WTC11 (cell line): Measurements from ENCODE around the gene ERC2. TPM values are rescaled to one million over a fixed set of nuclear protein-coding genes. Genes with fewer than 3 reads are reported as not detected.

Source experiments
- ATAC-seq: fragments of 200-7000 bp; cut with Tn5 transposase; 2 replicates; pipeline ENCODE4 v1.10.0; 2021; ENCODE audit warnings: mild to moderate bottlenecking, moderate library complexity
- CTCF ChIA-PET: fragments of 300-600 bp; sonication (Branson Sonifier 250); formaldehyde crosslinking; loops from one replicate; lab custom pipeline; 2021; ENCODE audit warnings: antibody characterized with exemption; lab: Charles Lee
- POLR2A ChIA-PET: fragments of 350-600 bp; sonication (Branson Sonifier 250); formaldehyde crosslinking; loops from one replicate; lab custom pipeline; 2021; ENCODE audit warnings: antibody characterized with exemption; lab: Charles Lee
- DNase-seq: peaks from one replicate; pipeline ENCODE4 v3.0.0; 2021; ENCODE audit warnings: low spot score
- H3K27ac Mint-ChIP-seq: 2 replicates; pipeline ENCODE4 v1.8.0; 2021; ENCODE audit warnings: mixed read lengths
- H3K27me3 Mint-ChIP-seq: 2 replicates; pipeline ENCODE4 v1.8.0; 2021; ENCODE audit warnings: low read depth, mild to moderate bottlenecking, moderate library complexity, mixed read lengths
- H3K36me3 Mint-ChIP-seq: 2 replicates; pipeline ENCODE4 v1.8.0; 2021; ENCODE audit warnings: mixed read lengths
- H3K4me1 Mint-ChIP-seq: 2 replicates; pipeline ENCODE4 v1.8.0; 2022; ENCODE audit warnings: mixed read lengths
- H3K4me3 Mint-ChIP-seq: 2 replicates; pipeline ENCODE4 v1.8.0; 2021; ENCODE audit warnings: mild to moderate bottlenecking, moderate library complexity, mixed read lengths
- H3K9me3 Mint-ChIP-seq: 2 replicates; pipeline ENCODE4 v1.8.0; 2021; ENCODE audit warnings: mixed read lengths
- CREM ChIP-seq: sonication (generic); formaldehyde crosslinking; IDR thresholded peaks from 2 replicates; pipeline ENCODE4 v1.8.1; 2022; ENCODE audit warnings: mild to moderate bottlenecking, missing genetic modification reagents, moderate library complexity
- GTF2I ChIP-seq: fragments of 250-450 bp; sonication (Bioruptor Pico); conservative IDR thresholded peaks from 2 replicates; pipeline ENCODE4 v1.4.0; 2021; ENCODE audit warnings: mild to moderate bottlenecking
- KAT7 ChIP-seq: sonication (generic); formaldehyde crosslinking; IDR thresholded peaks from 2 replicates; pipeline ENCODE4 v1.8.1; 2023; ENCODE audit warnings: missing genetic modification reagents, mild to moderate bottlenecking, borderline replicate concordance
- NR1H2 ChIP-seq: sonication (generic); formaldehyde crosslinking; IDR thresholded peaks from 2 replicates; pipeline ENCODE4 v1.9.0; 2021; ENCODE audit warnings: mild to moderate bottlenecking, moderate library complexity, missing genetic modification reagents
- NR2C2 ChIP-seq: sonication (generic); formaldehyde crosslinking; IDR thresholded peaks from 2 replicates; pipeline ENCODE4 v1.8.0; 2022; ENCODE audit warnings: mild to moderate bottlenecking, missing genetic modification reagents
- RELA ChIP-seq: sonication (generic); formaldehyde crosslinking; IDR thresholded peaks from 2 replicates; pipeline ENCODE4 v1.8.1; 2022; ENCODE audit warnings: missing genetic modification reagents, mild to moderate bottlenecking, borderline replicate concordance
- ZNF317 ChIP-seq: sonication (generic); formaldehyde crosslinking; IDR thresholded peaks from 2 replicates; pipeline ENCODE4 v1.8.1; 2023; ENCODE audit warnings: low read depth, mild to moderate bottlenecking, moderate library complexity, missing genetic modification reagents, borderline replicate concordance
- ZNF396 ChIP-seq: fragments of 250-450 bp; sonication (Bioruptor Pico); IDR thresholded peaks from 2 replicates; pipeline ENCODE4 v1.8.0; 2021; ENCODE audit warnings: mild to moderate bottlenecking, moderate library complexity, borderline replicate concordance
- ZNF416 ChIP-seq: fragments of 250-450 bp; sonication (Bioruptor Pico); IDR thresholded peaks from 2 replicates; pipeline ENCODE4 v1.9.0; 2021; ENCODE audit warnings: mild to moderate bottlenecking, inconsistent platforms
- ZNF423 ChIP-seq: fragments of 250-450 bp; sonication (Bioruptor Pico); IDR thresholded peaks from 2 replicates; pipeline ENCODE4 v2.1.2; 2022; ENCODE audit warnings: mild to moderate bottlenecking, moderate library complexity
- ZNF671 ChIP-seq: fragments of 250-450 bp; sonication (Bioruptor Pico); IDR thresholded peaks from 2 replicates; pipeline ENCODE4 v1.8.0; 2021; ENCODE audit warnings: mild to moderate bottlenecking
- total RNA-seq: library from RNA; stranded (reverse); gene quantifications from 3 replicates; pipeline ENCODE4 v1.2.3, GENCODE V29; 2021
- TF ChIP-seq, protein P1 (sequence below): sonication (generic); formaldehyde crosslinking; IDR thresholded peaks from 2 replicates; pipeline ENCODE4 v1.8.1; 2023; ENCODE audit warnings: mild to moderate bottlenecking, missing genetic modification reagents, moderate library complexity
- TF ChIP-seq, protein P2 (sequence below): fragments of 200-600 bp; IDR thresholded peaks from 2 replicates; pipeline ENCODE4 v1.8.0; 2022; ENCODE audit warnings: antibody characterized with exemption
- TF ChIP-seq, protein P3 (sequence below): sonication (generic); formaldehyde crosslinking; IDR thresholded peaks from 2 replicates; pipeline ENCODE4 v1.8.1; 2022; ENCODE audit warnings: missing genetic modification reagents, borderline replicate concordance
- TF ChIP-seq, protein P4 (sequence below): sonication (generic); formaldehyde crosslinking; IDR thresholded peaks from 2 replicates; pipeline ENCODE4 v1.8.1; 2023; ENCODE audit warnings: mild to moderate bottlenecking, missing genetic modification reagents, moderate library complexity
- TF ChIP-seq, protein P5 (sequence below): fragments of 250-450 bp; sonication (Bioruptor Pico); IDR thresholded peaks from 2 replicates; pipeline ENCODE4 v1.8.0; 2021; ENCODE audit warnings: mild to moderate bottlenecking
- TF ChIP-seq, protein P6 (sequence below): sonication (generic); formaldehyde crosslinking; IDR thresholded peaks from 2 replicates; pipeline ENCODE4 v1.8.1; 2023; ENCODE audit warnings: mild to moderate bottlenecking, missing genetic modification reagents
- TF ChIP-seq, protein P7 (sequence below): fragments of 250-450 bp; sonication (Bioruptor Pico); IDR thresholded peaks from 2 replicates; pipeline ENCODE4 v1.9.0; 2021; ENCODE audit warnings: mild to moderate bottlenecking
- TF ChIP-seq, protein P8 (sequence below): sonication (generic); formaldehyde crosslinking; IDR thresholded peaks from 2 replicates; pipeline ENCODE4 v1.8.1; 2022; ENCODE audit warnings: low read depth, mild to moderate bottlenecking, moderate library complexity, missing genetic modification reagents, borderline replicate concordance
- TF ChIP-seq, protein P9 (sequence below): sonication (generic); formaldehyde crosslinking; IDR thresholded peaks from 2 replicates; pipeline ENCODE4 v1.8.0; 2022; ENCODE audit warnings: mild to moderate bottlenecking, missing genetic modification reagents

ERC2 gene
- total RNA-seq, 1 experiment from 2014 or later: 23.5 TPM

DNA sequence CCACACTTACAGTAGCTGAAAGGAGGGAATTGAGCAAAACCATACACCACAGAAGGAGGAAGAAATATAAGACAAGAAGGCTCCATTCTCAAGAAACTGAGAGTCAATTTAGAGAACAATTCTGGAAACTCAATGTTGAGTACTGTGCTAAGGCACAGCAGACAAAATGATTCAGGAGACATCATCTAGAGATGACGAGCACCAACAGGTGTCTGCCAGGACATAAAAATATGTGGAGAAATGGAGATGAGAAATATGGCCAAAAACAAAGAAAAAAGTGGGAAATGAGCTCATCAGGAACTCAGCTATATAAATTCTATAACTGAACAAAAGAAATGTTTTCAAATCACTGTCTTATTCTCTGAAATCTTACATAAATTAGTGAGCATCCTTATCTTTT is 343.7 kb downstream of the ERC2 start:
- POLR2A ChIA-PET: no interaction called here
- CTCF ChIA-PET: interaction anchor here (0.9 kb wide), 1 partner anchor 127 kb away, joined by 3 read pairs; no protein-coding TSS in a partner anchor
- peaks cover 50% of the 10 kb centered on the region for H3K4me1 Mint-ChIP-seq
- ATAC-seq (no peak), DNase-seq (no peak)
- no peak overlapping the region for H3K27ac Mint-ChIP-seq
- H3K27me3 Mint-ChIP-seq: peaks cover 11% of the 10 kb centered on the region
- TF ChIP-seq, protein P1, sequence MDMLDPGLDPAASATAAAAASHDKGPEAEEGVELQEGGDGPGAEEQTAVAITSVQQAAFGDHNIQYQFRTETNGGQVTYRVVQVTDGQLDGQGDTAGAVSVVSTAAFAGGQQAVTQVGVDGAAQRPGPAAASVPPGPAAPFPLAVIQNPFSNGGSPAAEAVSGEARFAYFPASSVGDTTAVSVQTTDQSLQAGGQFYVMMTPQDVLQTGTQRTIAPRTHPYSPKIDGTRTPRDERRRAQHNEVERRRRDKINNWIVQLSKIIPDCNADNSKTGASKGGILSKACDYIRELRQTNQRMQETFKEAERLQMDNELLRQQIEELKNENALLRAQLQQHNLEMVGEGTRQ (CRISPR knock-in tag): no peak
- TF ChIP-seq ZNF317 (CRISPR knock-in tag) (no peak), NR2C2 (CRISPR knock-in tag) (no peak), GTF2I (CRISPR knock-in tag) (no peak), NR1H2 (CRISPR knock-in tag) (no peak), KAT7 (CRISPR knock-in tag) (no peak), ZNF396 (no peak), ZNF423 (no peak), RELA (no peak), CREM (CRISPR knock-in tag) (no peak), ZNF671 (no peak), ZNF416 (CRISPR knock-in tag) (no peak)
- TF ChIP-seq, protein P2, sequence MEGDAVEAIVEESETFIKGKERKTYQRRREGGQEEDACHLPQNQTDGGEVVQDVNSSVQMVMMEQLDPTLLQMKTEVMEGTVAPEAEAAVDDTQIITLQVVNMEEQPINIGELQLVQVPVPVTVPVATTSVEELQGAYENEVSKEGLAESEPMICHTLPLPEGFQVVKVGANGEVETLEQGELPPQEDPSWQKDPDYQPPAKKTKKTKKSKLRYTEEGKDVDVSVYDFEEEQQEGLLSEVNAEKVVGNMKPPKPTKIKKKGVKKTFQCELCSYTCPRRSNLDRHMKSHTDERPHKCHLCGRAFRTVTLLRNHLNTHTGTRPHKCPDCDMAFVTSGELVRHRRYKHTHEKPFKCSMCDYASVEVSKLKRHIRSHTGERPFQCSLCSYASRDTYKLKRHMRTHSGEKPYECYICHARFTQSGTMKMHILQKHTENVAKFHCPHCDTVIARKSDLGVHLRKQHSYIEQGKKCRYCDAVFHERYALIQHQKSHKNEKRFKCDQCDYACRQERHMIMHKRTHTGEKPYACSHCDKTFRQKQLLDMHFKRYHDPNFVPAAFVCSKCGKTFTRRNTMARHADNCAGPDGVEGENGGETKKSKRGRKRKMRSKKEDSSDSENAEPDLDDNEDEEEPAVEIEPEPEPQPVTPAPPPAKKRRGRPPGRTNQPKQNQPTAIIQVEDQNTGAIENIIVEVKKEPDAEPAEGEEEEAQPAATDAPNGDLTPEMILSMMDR: no peak
- TF ChIP-seq, protein P3, sequence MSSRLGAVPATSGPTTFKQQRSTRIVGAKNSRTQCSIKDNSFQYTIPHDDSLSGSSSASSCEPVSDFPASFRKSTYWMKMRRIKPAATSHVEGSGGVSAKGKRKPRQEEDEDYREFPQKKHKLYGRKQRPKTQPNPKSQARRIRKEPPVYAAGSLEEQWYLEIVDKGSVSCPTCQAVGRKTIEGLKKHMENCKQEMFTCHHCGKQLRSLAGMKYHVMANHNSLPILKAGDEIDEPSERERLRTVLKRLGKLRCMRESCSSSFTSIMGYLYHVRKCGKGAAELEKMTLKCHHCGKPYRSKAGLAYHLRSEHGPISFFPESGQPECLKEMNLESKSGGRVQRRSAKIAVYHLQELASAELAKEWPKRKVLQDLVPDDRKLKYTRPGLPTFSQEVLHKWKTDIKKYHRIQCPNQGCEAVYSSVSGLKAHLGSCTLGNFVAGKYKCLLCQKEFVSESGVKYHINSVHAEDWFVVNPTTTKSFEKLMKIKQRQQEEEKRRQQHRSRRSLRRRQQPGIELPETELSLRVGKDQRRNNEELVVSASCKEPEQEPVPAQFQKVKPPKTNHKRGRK (CRISPR knock-in tag): no peak
- TF ChIP-seq, protein P4, sequence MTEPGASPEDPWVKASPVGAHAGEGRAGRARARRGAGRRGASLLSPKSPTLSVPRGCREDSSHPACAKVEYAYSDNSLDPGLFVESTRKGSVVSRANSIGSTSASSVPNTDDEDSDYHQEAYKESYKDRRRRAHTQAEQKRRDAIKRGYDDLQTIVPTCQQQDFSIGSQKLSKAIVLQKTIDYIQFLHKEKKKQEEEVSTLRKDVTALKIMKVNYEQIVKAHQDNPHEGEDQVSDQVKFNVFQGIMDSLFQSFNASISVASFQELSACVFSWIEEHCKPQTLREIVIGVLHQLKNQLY (CRISPR knock-in tag): no peak
- TF ChIP-seq, protein P5, sequence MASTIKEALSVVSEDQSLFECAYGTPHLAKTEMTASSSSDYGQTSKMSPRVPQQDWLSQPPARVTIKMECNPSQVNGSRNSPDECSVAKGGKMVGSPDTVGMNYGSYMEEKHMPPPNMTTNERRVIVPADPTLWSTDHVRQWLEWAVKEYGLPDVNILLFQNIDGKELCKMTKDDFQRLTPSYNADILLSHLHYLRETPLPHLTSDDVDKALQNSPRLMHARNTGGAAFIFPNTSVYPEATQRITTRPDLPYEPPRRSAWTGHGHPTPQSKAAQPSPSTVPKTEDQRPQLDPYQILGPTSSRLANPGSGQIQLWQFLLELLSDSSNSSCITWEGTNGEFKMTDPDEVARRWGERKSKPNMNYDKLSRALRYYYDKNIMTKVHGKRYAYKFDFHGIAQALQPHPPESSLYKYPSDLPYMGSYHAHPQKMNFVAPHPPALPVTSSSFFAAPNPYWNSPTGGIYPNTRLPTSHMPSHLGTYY: no peak
- TF ChIP-seq, protein P6, sequence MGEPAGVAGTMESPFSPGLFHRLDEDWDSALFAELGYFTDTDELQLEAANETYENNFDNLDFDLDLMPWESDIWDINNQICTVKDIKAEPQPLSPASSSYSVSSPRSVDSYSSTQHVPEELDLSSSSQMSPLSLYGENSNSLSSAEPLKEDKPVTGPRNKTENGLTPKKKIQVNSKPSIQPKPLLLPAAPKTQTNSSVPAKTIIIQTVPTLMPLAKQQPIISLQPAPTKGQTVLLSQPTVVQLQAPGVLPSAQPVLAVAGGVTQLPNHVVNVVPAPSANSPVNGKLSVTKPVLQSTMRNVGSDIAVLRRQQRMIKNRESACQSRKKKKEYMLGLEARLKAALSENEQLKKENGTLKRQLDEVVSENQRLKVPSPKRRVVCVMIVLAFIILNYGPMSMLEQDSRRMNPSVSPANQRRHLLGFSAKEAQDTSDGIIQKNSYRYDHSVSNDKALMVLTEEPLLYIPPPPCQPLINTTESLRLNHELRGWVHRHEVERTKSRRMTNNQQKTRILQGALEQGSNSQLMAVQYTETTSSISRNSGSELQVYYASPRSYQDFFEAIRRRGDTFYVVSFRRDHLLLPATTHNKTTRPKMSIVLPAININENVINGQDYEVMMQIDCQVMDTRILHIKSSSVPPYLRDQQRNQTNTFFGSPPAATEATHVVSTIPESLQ (CRISPR knock-in tag): no peak
- TF ChIP-seq, protein P7, sequence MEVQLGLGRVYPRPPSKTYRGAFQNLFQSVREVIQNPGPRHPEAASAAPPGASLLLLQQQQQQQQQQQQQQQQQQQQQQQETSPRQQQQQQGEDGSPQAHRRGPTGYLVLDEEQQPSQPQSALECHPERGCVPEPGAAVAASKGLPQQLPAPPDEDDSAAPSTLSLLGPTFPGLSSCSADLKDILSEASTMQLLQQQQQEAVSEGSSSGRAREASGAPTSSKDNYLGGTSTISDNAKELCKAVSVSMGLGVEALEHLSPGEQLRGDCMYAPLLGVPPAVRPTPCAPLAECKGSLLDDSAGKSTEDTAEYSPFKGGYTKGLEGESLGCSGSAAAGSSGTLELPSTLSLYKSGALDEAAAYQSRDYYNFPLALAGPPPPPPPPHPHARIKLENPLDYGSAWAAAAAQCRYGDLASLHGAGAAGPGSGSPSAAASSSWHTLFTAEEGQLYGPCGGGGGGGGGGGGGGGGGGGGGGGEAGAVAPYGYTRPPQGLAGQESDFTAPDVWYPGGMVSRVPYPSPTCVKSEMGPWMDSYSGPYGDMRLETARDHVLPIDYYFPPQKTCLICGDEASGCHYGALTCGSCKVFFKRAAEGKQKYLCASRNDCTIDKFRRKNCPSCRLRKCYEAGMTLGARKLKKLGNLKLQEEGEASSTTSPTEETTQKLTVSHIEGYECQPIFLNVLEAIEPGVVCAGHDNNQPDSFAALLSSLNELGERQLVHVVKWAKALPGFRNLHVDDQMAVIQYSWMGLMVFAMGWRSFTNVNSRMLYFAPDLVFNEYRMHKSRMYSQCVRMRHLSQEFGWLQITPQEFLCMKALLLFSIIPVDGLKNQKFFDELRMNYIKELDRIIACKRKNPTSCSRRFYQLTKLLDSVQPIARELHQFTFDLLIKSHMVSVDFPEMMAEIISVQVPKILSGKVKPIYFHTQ: no peak
- TF ChIP-seq, protein P8, sequence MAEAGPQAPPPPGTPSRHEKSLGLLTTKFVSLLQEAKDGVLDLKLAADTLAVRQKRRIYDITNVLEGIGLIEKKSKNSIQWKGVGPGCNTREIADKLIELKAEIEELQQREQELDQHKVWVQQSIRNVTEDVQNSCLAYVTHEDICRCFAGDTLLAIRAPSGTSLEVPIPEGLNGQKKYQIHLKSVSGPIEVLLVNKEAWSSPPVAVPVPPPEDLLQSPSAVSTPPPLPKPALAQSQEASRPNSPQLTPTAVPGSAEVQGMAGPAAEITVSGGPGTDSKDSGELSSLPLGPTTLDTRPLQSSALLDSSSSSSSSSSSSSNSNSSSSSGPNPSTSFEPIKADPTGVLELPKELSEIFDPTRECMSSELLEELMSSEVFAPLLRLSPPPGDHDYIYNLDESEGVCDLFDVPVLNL (CRISPR knock-in tag): no peak
- TF ChIP-seq, protein P9, sequence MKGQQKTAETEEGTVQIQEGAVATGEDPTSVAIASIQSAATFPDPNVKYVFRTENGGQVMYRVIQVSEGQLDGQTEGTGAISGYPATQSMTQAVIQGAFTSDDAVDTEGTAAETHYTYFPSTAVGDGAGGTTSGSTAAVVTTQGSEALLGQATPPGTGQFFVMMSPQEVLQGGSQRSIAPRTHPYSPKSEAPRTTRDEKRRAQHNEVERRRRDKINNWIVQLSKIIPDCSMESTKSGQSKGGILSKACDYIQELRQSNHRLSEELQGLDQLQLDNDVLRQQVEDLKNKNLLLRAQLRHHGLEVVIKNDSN (CRISPR knock-in tag): no peak
- TF ChIP-seq, all 79 proteins: peak for 0
- Mint-ChIP-seq H3K36me3 (no peaks in the 10 kb centered on the region; the same call in 1 of the 2 replicates), H3K4me3 (no peak overlapping the region), H3K9me3 (peaks cover 7% of the 10 kb centered on the region)
